ENCODE results near the gene GUCA2A.

DNA sequence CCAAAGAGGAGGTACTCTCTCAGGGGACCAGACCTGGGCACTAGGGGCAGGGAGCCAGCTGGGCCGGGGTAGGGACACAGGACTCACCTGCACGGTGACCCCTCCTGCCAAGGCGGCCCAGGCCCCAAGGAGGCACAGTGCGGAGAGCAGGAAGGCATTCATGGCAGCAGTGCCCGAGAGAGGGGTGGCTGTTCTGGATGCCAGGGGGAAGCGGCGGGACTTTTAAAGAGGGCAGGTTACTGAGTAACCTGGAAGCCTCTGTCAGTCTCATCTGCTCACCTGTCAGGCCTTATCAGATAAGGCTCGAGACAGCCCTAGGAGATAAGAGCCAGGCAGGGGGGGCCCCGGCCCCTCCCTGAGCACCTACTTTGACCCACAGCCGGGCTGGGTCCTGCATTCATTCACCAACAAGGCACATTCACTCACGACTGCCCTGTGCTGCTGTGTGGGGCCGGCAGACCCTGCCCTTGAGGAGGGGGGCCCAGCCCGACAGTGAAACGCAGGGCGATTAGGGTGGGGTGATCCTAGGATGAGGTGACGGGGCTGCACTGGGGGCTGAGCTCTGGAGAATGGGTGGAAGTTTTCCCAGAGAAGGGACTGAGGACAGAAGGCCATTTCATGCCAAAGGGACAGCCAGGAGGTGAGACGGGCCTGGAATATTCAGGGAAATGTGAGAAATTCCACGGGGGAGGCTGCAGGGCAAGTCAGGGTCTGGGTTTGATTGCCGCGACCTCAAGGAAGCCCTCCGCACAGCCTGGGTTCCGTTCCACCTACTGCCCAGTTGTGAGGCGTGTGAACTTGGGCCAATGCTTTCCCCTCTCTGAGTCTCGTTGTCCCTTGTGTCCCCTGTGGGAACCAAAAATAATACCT lies at the start of gene GUCA2A:
- TF ChIP-seq, protein P1, sequence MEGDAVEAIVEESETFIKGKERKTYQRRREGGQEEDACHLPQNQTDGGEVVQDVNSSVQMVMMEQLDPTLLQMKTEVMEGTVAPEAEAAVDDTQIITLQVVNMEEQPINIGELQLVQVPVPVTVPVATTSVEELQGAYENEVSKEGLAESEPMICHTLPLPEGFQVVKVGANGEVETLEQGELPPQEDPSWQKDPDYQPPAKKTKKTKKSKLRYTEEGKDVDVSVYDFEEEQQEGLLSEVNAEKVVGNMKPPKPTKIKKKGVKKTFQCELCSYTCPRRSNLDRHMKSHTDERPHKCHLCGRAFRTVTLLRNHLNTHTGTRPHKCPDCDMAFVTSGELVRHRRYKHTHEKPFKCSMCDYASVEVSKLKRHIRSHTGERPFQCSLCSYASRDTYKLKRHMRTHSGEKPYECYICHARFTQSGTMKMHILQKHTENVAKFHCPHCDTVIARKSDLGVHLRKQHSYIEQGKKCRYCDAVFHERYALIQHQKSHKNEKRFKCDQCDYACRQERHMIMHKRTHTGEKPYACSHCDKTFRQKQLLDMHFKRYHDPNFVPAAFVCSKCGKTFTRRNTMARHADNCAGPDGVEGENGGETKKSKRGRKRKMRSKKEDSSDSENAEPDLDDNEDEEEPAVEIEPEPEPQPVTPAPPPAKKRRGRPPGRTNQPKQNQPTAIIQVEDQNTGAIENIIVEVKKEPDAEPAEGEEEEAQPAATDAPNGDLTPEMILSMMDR (IDR thresholded peaks at IDR 0.05 in 4 of 5, conservative IDR thresholded peaks at IDR 0.05 in 1 of 5): no peak
- TF ChIP-seq POLR2A (IDR thresholded peaks at IDR 0.05): no peak
